HG03439 (cell line): ENCODE data around the gene RFC1.
"Not testable (repeated sequence)": the region's sequence is repeated elsewhere in the genome, so short reads cannot be mapped to it uniquely, and the experiment has no call there.

Experiments
- ATAC-seq: cut with Tn5 transposase; IDR thresholded peaks from one replicate; pipeline ENCODE4 v1.9.1; 2021; ENCODE audit warnings: mild to moderate bottlenecking, moderate library complexity; ENCODE audit not compliant: unreplicated experiment

Gene RFC1, protein sequence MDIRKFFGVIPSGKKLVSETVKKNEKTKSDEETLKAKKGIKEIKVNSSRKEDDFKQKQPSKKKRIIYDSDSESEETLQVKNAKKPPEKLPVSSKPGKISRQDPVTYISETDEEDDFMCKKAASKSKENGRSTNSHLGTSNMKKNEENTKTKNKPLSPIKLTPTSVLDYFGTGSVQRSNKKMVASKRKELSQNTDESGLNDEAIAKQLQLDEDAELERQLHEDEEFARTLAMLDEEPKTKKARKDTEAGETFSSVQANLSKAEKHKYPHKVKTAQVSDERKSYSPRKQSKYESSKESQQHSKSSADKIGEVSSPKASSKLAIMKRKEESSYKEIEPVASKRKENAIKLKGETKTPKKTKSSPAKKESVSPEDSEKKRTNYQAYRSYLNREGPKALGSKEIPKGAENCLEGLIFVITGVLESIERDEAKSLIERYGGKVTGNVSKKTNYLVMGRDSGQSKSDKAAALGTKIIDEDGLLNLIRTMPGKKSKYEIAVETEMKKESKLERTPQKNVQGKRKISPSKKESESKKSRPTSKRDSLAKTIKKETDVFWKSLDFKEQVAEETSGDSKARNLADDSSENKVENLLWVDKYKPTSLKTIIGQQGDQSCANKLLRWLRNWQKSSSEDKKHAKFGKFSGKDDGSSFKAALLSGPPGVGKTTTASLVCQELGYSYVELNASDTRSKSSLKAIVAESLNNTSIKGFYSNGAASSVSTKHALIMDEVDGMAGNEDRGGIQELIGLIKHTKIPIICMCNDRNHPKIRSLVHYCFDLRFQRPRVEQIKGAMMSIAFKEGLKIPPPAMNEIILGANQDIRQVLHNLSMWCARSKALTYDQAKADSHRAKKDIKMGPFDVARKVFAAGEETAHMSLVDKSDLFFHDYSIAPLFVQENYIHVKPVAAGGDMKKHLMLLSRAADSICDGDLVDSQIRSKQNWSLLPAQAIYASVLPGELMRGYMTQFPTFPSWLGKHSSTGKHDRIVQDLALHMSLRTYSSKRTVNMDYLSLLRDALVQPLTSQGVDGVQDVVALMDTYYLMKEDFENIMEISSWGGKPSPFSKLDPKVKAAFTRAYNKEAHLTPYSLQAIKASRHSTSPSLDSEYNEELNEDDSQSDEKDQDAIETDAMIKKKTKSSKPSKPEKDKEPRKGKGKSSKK

DNA sequence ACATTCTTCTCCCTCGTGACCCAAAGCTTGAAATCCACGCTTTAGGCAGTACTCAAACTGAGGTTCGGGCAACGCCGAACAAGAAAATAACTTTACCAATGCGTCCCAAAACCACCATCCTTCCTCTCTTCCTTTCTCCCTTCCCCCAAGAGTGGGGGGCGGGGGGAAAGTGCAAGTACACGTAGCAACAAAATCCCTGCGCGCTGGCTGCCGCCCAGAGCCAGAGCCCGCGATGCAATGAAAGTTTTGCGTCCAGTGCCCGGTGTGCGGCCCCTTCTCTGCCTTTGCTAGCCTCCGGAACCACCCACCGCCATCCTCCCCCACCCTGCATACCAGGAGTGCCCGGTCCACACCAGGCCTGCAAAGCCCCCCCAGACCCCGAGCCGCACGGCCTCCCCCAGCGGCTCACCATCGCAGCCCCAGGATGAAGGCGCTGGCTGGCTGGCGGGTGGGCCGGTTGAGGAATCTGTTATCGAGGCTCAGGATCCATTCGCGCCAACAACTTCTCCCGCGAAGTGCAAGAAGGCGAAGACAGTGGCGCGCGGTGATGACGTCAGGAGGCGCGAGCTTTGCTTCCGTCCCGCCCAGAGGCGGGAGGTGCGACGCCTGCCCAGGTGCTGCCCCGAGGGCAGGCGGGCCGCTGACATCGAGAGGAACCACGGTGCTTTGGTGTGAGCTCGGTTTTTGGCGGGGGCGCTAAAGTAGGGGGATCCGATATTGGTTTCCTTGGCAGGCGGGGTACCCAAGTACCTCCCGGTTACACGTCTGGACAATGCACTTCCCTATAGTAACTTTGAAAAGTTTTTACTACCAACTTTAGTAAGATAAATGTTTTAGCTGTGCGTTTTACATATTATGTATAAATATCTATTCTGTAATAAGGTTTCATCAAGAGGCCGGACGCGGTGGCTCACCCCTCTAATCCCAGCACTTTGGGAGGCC lies at the start of gene RFC1:
Gene RFC1, minus strand, starts transcription at position 533 of the 942 bp plus-strand sequence. Its CDS starts 121 bp downstream, at position 412.
- peak; percentile 73 for ATAC-seq

DNA sequence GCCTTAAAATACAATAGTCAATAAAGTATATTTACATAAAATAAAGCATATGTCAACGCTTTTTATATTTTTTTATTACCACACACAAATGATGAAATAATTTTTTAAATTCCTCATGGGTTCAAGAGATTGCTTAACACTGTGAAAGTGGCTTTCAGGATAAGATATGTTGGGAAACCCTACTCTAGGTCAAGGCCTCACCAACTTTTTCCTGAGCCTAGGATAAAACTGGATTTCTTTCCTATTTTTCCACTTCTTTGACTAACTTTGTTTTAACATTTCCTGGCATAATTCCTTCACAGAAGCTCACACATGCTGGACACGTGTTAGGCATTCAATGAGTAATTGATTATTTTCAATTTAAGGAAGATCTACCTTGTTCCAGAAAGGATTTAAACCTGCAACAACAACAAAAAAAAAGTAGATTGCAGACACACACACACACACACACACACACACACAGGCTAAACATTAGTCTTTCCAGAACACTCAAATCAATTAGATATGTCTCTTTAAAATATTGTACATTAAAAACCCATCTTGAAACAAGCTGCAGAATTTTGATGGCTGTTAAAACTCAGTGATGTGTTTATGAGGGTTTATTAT lies 49.6 kb upstream of the RFC1 start:
- ATAC-seq: no peak

DNA sequence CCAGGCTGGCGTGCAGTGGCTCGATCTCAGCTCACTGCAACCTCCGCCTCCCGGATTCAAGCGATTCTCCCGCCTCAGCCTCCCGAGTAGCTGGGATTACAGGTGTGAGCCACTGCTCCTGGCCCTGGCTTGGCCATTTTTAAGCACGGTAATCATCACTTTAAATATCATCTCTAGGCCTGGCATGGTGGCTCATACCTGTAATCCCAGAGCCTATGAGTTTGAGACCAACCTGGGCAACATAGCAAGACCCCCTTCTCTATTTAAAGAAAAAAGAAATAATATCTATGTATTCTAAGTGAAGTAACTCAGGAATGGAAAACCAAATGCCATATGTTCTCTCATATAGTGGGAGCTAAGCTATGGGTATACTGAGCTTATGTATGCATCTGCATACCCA lies 45.4 kb upstream of the RFC1 start:
- not testable (repeated sequence) for ATAC-seq

DNA sequence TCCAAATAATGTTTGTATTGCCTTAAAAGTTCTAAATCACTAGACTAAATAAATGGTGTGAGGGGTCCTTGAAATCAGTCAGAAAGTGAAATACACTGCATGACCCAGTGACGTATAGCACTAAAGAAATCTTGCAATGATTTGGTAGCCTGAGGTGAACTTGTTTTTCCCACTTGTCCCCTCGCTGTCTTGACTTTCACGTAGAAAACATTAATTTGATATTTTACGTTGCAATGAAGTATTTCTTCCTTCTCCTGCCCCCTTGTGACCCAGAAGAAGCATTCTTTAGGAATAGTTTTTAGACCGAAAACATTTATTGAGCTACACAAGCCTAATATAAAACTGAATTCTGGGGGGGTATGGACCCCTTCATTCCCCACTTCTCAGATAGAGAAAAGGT lies 44.3 kb upstream of the RFC1 start:
- no peak for ATAC-seq

DNA sequence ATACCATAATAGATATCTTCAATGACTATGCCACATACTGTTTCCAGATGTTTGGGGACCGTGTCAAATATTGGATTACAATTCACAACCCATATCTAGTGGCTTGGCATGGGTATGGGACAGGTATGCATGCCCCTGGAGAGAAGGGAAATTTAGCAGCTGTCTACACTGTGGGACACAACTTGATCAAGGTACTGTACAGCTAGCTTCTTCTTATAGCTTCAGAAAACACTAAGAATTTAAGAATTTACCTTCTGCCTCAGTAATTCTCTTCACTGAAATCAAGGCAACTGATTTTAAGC lies 41.4 kb upstream of the RFC1 start:
- no peak for ATAC-seq

DNA sequence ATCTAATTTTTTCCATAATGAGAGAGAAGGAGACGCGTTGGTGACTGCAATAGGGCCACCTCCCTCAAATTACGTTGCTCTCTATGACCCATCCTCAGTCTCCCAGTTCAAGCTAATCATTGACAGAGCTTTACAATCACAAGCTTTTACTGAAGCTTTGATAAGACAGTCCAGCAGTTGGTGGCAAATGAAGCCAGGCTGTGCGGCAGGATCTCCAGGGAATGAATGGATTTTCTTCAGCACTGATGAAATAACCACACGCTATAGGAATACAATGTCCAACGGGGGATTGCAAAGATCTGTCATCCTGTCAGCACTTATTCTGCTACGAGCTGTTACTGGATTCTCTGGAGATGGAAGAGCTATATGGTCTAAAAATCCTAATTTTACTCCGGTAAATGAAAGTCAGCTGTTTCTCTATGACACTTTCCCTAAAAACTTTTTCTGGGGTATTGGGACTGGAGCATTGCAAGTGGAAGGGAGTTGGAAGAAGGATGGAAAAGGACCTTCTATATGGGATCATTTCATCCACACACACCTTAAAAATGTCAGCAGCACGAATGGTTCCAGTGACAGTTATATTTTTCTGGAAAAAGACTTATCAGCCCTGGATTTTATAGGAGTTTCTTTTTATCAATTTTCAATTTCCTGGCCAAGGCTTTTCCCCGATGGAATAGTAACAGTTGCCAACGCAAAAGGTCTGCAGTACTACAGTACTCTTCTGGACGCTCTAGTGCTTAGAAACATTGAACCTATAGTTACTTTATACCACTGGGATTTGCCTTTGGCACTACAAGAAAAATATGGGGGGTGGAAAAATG lies 40.8 kb upstream of the RFC1 start, which contains the start of gene KLB:
Gene KLB, plus strand, starts transcription at position 168 of the 821 bp plus-strand sequence. Its CDS starts 20 bp downstream, at position 188.
- ATAC-seq: no peak

DNA sequence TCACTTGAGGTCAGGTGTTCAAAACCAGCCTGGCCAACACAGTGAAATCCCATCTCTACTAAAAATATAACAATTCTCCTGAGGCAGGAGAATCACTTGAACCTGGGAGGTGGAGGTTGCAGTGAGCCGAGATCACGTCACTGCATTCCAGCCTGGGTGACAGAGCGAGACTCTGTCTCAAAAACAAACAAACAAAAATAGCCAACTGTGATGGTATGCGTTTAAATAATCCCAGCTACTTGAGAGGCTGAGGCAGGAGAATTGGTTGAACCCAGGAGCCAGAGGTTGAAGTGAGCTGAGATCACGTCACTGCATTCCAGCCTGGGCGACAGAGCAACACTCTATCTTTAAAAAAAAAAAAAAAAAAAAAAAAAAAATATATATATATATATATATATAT lies 35.5 kb upstream of the RFC1 start:
- ATAC-seq: not testable (repeated sequence)

DNA sequence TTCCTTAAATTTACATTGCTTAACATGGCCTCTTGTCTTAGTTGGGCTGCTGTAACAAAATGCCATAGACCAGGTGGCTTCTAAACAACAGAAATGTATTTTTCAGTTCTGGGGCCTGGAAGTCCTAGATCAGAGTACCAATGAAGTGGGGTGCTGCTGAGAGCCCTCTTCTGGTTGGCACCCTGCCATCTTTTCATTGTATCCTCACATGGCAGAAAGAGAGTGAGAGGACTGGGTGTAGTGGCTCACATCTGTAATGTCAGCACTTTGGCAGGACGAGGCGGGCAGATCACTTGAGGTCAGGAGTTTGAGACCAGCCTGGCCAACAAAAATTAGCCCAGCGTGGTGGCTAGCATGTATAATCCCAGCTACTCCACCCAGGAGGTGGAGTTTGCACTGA lies 28.5 kb upstream of the RFC1 start:
- no peak for ATAC-seq

DNA sequence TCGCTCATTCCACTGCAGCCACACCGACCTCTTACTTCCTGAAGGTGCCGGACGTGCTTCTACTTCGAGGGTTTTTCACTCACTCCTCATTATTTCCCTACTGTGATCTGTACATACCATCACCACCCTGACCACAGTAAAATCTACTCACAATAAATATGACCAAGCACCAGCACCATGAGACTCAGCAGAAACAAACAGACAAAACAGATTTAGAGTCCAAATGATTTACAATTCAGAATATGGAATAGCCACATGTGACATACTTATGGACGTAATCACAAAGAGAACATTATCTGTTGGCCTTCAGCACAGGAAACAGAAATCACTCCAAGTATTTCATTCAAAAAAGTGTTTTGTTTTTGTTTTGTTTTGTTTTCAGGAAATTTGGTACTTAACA lies 24.4 kb upstream of the RFC1 start:
- no peak for ATAC-seq

DNA sequence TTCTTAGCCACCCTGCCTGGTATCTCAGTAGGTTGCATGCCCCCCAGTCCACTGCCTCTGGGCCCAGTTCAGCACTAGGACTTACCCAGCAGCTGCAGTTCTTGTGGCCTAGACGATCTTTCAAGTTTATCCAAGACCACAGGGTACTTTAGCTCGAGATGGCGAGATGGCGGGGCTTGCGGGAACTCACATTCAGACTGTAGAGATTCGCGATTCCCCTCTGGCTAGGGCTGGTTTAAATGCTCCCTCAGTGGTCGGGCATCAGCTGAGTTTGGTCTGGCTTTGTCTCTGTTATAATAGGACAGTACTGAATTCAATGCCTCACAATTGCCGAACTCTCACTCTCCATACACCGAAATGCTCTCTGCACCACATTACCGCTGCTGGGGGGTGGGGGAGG lies 18.4 kb upstream of the RFC1 start:
- ATAC-seq: no peak

DNA sequence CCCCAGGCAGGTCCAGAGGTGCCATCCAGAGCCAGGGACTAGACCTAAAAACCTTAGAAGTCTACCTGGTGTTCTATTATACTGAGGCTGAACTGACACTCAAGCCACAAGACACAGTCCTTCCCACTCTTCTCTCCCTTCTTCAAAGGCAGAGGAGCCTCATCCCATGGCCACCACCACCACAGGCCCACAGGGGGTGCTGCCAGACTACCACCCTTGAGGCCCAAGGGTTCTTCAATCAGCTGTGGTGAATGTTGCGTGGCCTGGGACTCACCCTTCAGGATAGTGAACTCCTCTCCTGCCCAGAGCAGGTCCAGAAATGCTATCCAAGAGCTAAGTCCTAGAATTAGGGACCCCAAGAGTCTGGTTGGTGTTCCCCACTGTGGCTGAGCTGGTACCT lies 17.5 kb upstream of the RFC1 start:
- ATAC-seq: no peak

DNA sequence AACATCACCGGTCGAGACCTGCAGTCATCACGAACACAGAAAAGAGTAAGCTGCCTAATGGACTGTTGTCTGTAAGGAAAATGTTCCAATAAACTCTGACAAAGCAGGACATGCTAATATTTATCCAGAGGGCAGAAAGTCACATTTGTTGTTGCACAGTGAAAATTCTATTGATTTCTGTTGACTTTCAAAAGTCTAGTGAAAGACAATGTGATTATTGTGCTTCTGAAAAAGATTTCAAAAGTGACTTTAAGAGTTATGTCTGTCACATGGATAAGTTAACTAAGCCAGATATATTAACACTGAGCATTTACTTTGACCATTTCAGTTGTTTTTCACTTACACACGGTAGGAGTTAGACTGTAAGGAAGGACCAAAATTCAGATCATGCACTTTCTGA lies 9.3 kb upstream of the RFC1 start:
- ATAC-seq: no peak

DNA sequence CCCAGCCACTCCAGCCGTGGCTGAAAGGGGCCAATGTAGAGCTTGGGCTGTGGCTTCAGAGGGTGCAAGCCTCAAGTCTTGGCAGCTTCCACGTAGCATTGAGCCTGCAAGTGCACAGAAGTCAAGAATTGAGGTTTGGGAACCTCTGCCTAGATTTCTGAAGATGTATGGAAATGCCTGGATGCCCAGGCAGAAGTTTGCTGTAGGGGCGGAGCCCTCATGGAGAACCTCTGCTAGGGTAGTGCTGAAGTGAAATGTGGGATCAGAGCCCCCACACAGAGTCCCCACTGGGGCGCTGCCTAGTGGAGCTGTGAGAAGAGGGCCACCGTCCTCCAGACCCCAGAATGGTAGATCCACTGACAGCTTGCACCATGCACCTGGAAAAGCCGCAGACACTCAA lies 5.0 kb upstream of the RFC1 start:
- ATAC-seq: not testable (repeated sequence)

DNA sequence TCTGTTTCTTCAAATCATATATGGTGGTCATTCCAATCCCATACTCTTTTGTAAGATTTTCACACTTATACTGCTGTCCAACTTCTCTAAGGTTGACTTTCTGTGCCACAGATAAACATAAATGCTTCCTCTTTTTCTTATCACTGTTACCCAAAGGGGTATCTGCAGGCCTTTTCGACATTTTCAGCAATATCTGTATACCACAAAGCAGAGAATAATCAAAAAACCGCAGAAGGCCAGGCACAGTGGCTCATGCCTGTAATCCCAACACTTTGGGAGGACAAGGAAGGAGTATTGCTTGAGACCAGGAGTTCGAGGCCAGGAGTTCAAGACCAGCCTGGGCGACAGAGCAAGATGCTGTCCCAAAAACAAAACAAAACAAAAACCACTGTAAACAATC lies 3.1 kb upstream of the RFC1 start:
- no peak for ATAC-seq

DNA sequence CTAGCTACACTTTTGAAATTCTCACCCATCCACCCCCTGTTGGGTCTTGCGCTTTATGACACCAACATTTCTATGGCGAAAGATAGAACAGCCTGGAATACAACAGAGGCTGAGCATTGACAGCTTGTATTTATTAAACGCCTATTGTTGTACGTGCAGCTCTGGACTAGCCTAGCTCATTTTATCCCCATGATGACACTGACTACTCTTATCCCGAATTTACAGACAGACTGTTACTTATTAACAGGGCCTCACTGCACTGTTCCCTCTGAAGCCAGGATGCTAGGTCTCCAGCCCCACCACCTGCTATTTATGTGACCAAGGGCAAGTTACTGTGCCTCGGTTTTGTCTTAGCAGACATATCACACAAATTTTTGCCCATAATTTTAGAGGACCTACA lies 1.0 kb upstream of the RFC1 start:
- ATAC-seq: no peak

DNA sequence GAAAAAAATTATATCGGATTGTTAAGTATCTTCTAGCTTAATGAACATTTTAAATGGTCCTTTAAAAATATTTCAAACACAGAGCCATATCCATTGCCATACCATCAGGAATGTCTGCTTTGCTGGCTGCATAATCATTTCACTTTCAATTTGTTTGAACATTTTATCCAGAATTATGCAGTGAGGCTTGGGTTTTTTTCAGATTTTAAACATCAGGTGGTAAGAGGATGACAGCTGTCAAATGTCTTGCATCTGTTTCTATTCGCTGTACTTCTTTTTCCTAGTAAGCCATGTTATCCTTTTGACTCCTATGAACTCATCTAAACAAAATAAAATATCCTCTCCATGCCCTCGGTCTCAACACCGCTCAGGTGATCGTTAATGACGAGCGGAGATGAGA lies 802 bp downstream of the RFC1 start:
- ATAC-seq: no peak

DNA sequence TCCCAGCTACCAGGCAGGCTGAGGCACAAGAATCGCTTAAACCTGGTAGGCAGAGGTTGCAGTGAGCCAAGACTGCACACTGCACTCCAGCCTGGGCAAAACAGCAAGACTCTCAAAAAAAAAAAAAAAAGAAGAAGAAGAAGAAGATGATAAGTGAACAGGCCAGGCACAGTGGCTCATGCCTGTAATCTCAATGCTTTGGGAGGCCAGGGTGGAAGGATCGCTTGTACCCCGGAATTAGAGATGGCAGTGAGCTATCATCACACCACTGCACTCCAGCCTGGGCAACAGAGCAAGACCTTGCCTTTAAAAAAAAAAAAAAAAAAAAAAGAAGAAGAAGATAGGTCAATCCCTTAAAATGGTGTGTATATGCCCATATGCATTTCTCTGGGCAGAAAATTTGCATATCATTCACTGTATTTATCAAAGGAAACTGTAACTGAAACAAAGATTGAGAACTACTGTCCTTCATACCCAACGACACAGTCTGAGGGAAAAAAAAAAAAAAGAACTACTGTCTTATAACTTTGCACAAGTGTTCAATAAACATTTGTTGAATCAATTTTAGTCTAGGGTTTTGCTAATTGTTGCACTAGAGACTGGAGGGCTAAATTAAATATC lies 2.3 kb downstream of the RFC1 start:
- no peak for ATAC-seq

DNA sequence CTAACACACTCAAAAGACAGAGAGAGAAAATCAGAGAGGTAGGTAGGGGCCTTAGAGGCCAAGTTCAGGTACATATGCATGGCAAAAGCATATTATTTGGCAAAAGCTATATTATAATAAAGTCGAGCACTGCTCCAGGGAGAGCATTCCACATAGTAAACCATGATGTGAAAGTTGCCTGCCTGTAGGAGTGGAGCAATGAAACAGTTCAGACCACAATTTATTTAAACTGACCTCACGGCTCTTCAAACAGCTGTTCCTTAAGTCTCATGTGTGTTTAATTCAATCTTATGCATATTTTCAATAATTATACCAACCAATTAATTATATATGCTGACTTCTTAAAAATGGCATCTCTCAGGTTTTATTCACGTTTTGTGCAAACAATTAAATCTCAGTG lies 3.3 kb downstream of the RFC1 start:
- ATAC-seq: no peak

DNA sequence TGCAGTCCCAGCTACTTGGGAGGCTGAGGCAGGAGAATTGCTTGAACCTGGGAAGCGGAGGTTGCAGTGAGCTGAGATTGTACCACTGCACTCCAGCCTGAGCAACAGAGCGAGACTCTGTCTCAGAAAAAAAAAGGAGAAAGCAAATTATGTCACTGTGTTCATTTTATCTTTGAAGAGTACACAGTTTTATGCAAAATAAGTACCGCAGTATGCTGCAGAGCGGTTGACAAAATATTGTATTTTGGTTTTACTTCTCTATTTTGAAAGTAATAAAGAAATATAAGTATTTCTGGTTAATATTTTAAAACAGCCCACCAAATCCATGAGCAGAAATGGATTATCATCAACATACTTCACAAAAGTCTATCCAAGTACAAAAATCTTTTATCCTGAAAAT lies 5.6 kb downstream of the RFC1 start:
- peak; percentile 45 for ATAC-seq
